HCT116 (cell line): ENCODE measurements around the gene RSAD2. TPM values are rescaled to one million over a fixed set of nuclear protein-coding genes. Genes with fewer than 3 reads are reported as not detected.

Source experiments
- ATAC-seq: fragments of 200-7000 bp; cut with Tn5 transposase; 2 replicates; pipeline ENCODE4 v1.9.1; 2020; ENCODE audit warnings: mild to moderate bottlenecking, moderate library complexity
- BruUV-seq: library from RNA; stranded (reverse); fragments of 400-500 nt; replicated peaks from 2 replicates; lab custom pipeline; 2021; lab: Mats Ljungman, UMichigan
- CTCF ChIA-PET: fragments of 300-600 bp; sonication (Branson Sonifier 250); formaldehyde crosslinking; loops from one replicate; lab custom pipeline; 2021; ENCODE audit warnings: antibody characterized with exemption; lab: Charles Lee
- POLR2A ChIA-PET: fragments of 300-600, 350-600 bp; sonication (Branson Sonifier 250); formaldehyde crosslinking; loops from one replicate; lab custom pipeline; 2021; ENCODE audit warnings: antibody characterized with exemption; lab: Charles Lee
- RAD21 ChIA-PET, 2 experiments: fragments of 300-600 bp; sonication (Branson Sonifier 250); formaldehyde crosslinking; loops; one replicate each; lab custom pipeline; 2023; ENCODE audit warnings: low total read pairs in 2 of 2; ENCODE audit not compliant: uncharacterized antibody in 2 of 2, unreplicated experiment in 2 of 2, low non-redundant PET in 1 of 2; lab: Charles Lee
- DNase-seq: peaks from one replicate; pipeline ENCODE4 v3.0.0-alpha.2; 2010; ENCODE audit warnings: low read depth, low spot score
- H2AFZ ChIP-seq: fragments of 200-600 bp; shearing (Covaris generic), sonication (generic); 2 replicates; pipeline ENCODE4 v1.6.1; 2017; ENCODE audit warnings: low read depth, mixed run types, mixed read lengths, antibody characterized with exemption, low read length; ENCODE audit not compliant: poor library complexity, severe bottlenecking
- H3K27ac ChIP-seq: 2 replicates; pipeline ENCODE4 v1.5.1; 2012; ENCODE audit warnings: low read depth, low read length
- H3K27me3 ChIP-seq: fragments of 200-600 bp; sonication (generic); 2 replicates; pipeline ENCODE4 v1.6.1; 2016; ENCODE audit warnings: mixed run types, low read length, mixed read lengths; ENCODE audit not compliant: insufficient read depth
- H3K36me3 ChIP-seq, 2 experiments: fragments of 200-500 bp in 1 of 2; fragments of 200-600 bp in 1 of 2; sonication (Bioruptor generic) in 1 of 2; sonication (generic) in 1 of 2; 2 replicates each; pipeline versions ENCODE4 v1.5.1 to v1.6.1; 2014 to 2016; ENCODE audit warnings: low read length in 2 of 2, inconsistent platforms in 1 of 2, mixed read lengths in 1 of 2, mixed run types in 1 of 2; ENCODE audit not compliant: insufficient read depth in 2 of 2, control insufficient read depth in 1 of 2
- H3K4me1 ChIP-seq, 2 experiments: fragments of 200-600 bp in 1 of 2; sonication (generic) in 1 of 2; 2 replicates each; pipeline versions ENCODE4 v1.5.1 to v1.6.1; 2012 to 2017; ENCODE audit warnings: low read length in 2 of 2, inconsistent platforms in 1 of 2, mild to moderate bottlenecking in 1 of 2, mixed read lengths in 1 of 2, mixed run types in 1 of 2, moderate library complexity in 1 of 2; ENCODE audit not compliant: insufficient read depth in 2 of 2, control insufficient read depth in 1 of 2
- H3K4me2 ChIP-seq: fragments of 200-600 bp; sonication (generic); 2 replicates; pipeline ENCODE4 v1.6.1; 2017; ENCODE audit warnings: mixed run types, low read length, mixed read lengths
- H3K4me3 ChIP-seq, 2 experiments: fragments of 200-600 bp in 1 of 2; sonication (generic) in 1 of 2; replicated peaks in 1 of 2; 2 replicates each; pipeline ENCODE4 v1.5.1; 2011 to 2016; ENCODE audit warnings: low read length in 2 of 2, control low read depth in 1 of 2, low read depth in 1 of 2, mild to moderate bottlenecking in 1 of 2, mixed read lengths in 1 of 2, mixed run types in 1 of 2
- H3K79me2 ChIP-seq: fragments of 200-600 bp; sonication (generic); 2 replicates; pipeline ENCODE4 v1.6.1; 2017; ENCODE audit warnings: mild to moderate bottlenecking, mixed run types, low read length, moderate library complexity, mixed read lengths; ENCODE audit not compliant: insufficient read depth
- H3K9ac ChIP-seq: fragments of 200-600 bp; sonication (generic); 2 replicates; pipeline ENCODE4 v1.6.1; 2016; ENCODE audit warnings: low read length, mixed read lengths
- H3K9me2 ChIP-seq: fragments of 200-600 bp; sonication (generic), shearing (Covaris generic); 2 replicates; pipeline ENCODE4 v1.6.1; 2017; ENCODE audit warnings: mixed run types, mild to moderate bottlenecking, moderate library complexity; ENCODE audit not compliant: insufficient read depth
- H3K9me3 ChIP-seq, 2 experiments: fragments of 200-500 bp in 1 of 2; fragments of 200-600 bp in 1 of 2; sonication (Bioruptor generic) in 1 of 2; sonication (generic) in 1 of 2; 2 replicates each; pipeline ENCODE4 v1.6.1; 2014 to 2017; ENCODE audit warnings: low read length in 2 of 2, mixed read lengths in 2 of 2, inconsistent platforms in 1 of 2, low read depth in 1 of 2, mild to moderate bottlenecking in 1 of 2, mixed run types in 1 of 2, moderate library complexity in 1 of 2; ENCODE audit not compliant: control insufficient read depth in 1 of 2, insufficient read depth in 1 of 2
- H4K20me1 ChIP-seq: fragments of 200-600 bp; sonication (generic), shearing (Covaris generic); 2 replicates; pipeline ENCODE4 v1.6.1; 2017; ENCODE audit warnings: mixed run types, mild to moderate bottlenecking, moderate library complexity; ENCODE audit not compliant: insufficient read depth
- EGR1 ChIP-seq: IDR thresholded peaks from 2 replicates; pipeline ENCODE4 v1.6.1; 2012; ENCODE audit warnings: low read depth
- JUND ChIP-seq: IDR thresholded peaks from 2 replicates; pipeline ENCODE4 v1.6.1; 2012
- RAD21 ChIP-seq: IDR thresholded peaks from 2 replicates; pipeline ENCODE4 v1.6.1; 2012; ENCODE audit warnings: low read depth, mild to moderate bottlenecking
- SP1 ChIP-seq: IDR thresholded peaks from 2 replicates; pipeline ENCODE4 v1.6.1; 2012; ENCODE audit warnings: low read depth
- TCF7L2 ChIP-seq: IDR thresholded peaks from 2 replicates; pipeline ENCODE4 v1.7.0; 2011; ENCODE audit warnings: borderline replicate concordance, inconsistent platforms; ENCODE audit not compliant: insufficient read depth, insufficient read length; ENCODE audit errors: extremely low read depth
- YY1 ChIP-seq: IDR thresholded peaks from 2 replicates; pipeline ENCODE4 v1.6.1; 2011; ENCODE audit warnings: low read length, low read depth, moderate library complexity, mild to moderate bottlenecking; ENCODE audit not compliant: insufficient replicate concordance; ENCODE audit errors: extremely low read depth
- ZFX ChIP-seq: fragments of 450-650 bp; IDR thresholded peaks from 2 replicates; pipeline ENCODE4 v1.6.1; 2017
- ZNF274 ChIP-seq: fragments of 200-500 bp; sonication (Bioruptor generic); IDR thresholded peaks from 2 replicates; pipeline ENCODE4 v1.6.1; 2014; ENCODE audit warnings: mild to moderate bottlenecking, low read depth, low read length, inconsistent platforms
- intact Hi-C: fragments of 100-400 bp; cut with micrococcal nuclease; formaldehyde crosslinking; loops from 2 replicates; pipeline ENCODE4 v1.10.0; 2022
- total RNA-seq: library from RNA; stranded (reverse); gene quantifications from one replicate; pipeline ENCODE4 v1.2.1, GENCODE V29; 2021; ENCODE audit not compliant: unreplicated experiment
- TF ChIP-seq, protein P1 (sequence below): IDR thresholded peaks from 2 replicates; pipeline ENCODE4 v1.6.1; 2012
- TF ChIP-seq, protein P2 (sequence below), 3 experiments: fragments of 200-600 bp in 1 of 3; sonication (generic) in 1 of 3; IDR thresholded peaks in 2 of 3; conservative IDR thresholded peaks in 1 of 3; 2 replicates each; pipeline ENCODE4 v1.5.1; 2012 to 2017; ENCODE audit warnings: low read depth in 2 of 3, low read length in 2 of 3, antibody characterized with exemption in 1 of 3, borderline replicate concordance in 1 of 3, control low read depth in 1 of 3, mild to moderate bottlenecking in 1 of 3, mixed read lengths in 1 of 3, mixed run types in 1 of 3, moderate library complexity in 1 of 3; ENCODE audit not compliant: insufficient read depth in 1 of 3
- TF ChIP-seq, protein P3 (sequence below): IDR thresholded peaks from 2 replicates; pipeline ENCODE4 v1.6.1; 2011; ENCODE audit warnings: mild to moderate bottlenecking, low read length, moderate library complexity; ENCODE audit not compliant: insufficient replicate concordance; ENCODE audit errors: extremely low read depth

The RSAD2 gene
- total RNA-seq, 1 experiment from 2014 or later = not detected

DNA sequence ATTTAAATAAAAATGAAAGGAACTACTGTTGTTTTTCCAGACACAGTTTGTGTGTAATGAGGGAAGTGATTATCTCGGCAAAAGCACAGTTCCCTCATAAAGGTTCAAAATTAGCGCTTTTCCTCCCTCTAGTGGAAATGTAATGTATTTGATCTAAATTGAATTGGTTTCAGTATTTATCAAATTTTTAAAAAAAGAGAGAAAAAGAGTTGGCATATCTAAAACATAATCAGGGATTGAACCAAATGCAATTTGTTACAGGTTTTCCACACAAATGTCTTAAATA is 49.3 kb upstream of the RSAD2 start:
- POLR2A ChIA-PET = no interaction called here

More for the DNA sequence above, 49.3 kb upstream of the RSAD2 start:
- Histone ChIP-seq H3K27me3 (peaks cover 3% of the 10 kb centered on the region; the same call in 1 of the 2 replicates), H3K4me1 (peaks cover 0 to 8% of the 10 kb centered on the region in 2 experiments; a peak in 2 of 4 replicates), H3K9me2 (no peaks in the 10 kb centered on the region), H3K4me2 (0 out of 2 replicates have a peak overlapping the region, but pooled peaks have one; percentile 7), H3K36me3 (no peaks in the 10 kb centered on the region), H3K27ac (no peak overlapping the region), H3K9ac (no peak overlapping the region), H2AFZ (peak overlapping the region; percentile 82), H4K20me1 (no peaks in the 10 kb centered on the region), H3K4me3 (no peak overlapping the region), H3K79me2 (no peaks in the 10 kb centered on the region), H3K9me3 (no peaks in the 10 kb centered on the region)
- TF ChIP-seq SP1 (no peak), TCF7L2 (no peak), ZNF274 (no peak), RAD21 (peak; percentile 54), YY1 (no peak), EGR1 (no peak), JUND (no peak), ZFX (no peak)
- TF ChIP-seq, protein P1, sequence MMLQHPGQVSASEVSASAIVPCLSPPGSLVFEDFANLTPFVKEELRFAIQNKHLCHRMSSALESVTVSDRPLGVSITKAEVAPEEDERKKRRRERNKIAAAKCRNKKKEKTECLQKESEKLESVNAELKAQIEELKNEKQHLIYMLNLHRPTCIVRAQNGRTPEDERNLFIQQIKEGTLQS = no peak
- TF ChIP-seq, protein P2, sequence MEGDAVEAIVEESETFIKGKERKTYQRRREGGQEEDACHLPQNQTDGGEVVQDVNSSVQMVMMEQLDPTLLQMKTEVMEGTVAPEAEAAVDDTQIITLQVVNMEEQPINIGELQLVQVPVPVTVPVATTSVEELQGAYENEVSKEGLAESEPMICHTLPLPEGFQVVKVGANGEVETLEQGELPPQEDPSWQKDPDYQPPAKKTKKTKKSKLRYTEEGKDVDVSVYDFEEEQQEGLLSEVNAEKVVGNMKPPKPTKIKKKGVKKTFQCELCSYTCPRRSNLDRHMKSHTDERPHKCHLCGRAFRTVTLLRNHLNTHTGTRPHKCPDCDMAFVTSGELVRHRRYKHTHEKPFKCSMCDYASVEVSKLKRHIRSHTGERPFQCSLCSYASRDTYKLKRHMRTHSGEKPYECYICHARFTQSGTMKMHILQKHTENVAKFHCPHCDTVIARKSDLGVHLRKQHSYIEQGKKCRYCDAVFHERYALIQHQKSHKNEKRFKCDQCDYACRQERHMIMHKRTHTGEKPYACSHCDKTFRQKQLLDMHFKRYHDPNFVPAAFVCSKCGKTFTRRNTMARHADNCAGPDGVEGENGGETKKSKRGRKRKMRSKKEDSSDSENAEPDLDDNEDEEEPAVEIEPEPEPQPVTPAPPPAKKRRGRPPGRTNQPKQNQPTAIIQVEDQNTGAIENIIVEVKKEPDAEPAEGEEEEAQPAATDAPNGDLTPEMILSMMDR (IDR thresholded peaks at IDR 0.05 in 2 of 3, conservative IDR thresholded peaks at IDR 0.05 in 1 of 3; ENCODE audit: borderline replicate concordance in 1 of 3, insufficient read depth in 1 of 3, low read depth in 2 of 3, low read length in 2 of 3) = peak; percentile 38 to 62 (median 41); a peak in 4 of 6 replicates
- TF ChIP-seq, protein P3, sequence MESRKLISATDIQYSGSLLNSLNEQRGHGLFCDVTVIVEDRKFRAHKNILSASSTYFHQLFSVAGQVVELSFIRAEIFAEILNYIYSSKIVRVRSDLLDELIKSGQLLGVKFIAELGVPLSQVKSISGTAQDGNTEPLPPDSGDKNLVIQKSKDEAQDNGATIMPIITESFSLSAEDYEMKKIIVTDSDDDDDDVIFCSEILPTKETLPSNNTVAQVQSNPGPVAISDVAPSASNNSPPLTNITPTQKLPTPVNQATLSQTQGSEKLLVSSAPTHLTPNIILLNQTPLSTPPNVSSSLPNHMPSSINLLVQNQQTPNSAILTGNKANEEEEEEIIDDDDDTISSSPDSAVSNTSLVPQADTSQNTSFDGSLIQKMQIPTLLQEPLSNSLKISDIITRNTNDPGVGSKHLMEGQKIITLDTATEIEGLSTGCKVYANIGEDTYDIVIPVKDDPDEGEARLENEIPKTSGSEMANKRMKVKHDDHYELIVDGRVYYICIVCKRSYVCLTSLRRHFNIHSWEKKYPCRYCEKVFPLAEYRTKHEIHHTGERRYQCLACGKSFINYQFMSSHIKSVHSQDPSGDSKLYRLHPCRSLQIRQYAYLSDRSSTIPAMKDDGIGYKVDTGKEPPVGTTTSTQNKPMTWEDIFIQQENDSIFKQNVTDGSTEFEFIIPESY = no peak
- no TSS peak for BruUV-seq
- RAD21 ChIA-PET = no interaction called here
- ATAC-seq (peak; percentile 49; the same call in 1 of the 2 replicates), DNase-seq (peak; percentile 16)
- intact Hi-C loops = loop anchor here (5.0 to 10.0 kb wide), 2 partner anchors 217 to 254 kb away; no protein-coding TSS in a partner anchor
- CTCF ChIA-PET = interaction anchor here (0.6 kb wide), 1 partner anchor 1058 kb away, joined by 3 read pairs; no protein-coding TSS in a partner anchor
